HG02970 (cell line): ENCODE data around the gene DCC.

Experiments
- ATAC-seq: cut with Tn5 transposase; IDR thresholded peaks from one replicate; pipeline ENCODE4 v1.9.1; 2021; ENCODE audit warnings: mild to moderate bottlenecking, moderate library complexity, moderate number of reproducible peaks; ENCODE audit not compliant: unreplicated experiment, low FRiP score

DCC gene

DNA sequence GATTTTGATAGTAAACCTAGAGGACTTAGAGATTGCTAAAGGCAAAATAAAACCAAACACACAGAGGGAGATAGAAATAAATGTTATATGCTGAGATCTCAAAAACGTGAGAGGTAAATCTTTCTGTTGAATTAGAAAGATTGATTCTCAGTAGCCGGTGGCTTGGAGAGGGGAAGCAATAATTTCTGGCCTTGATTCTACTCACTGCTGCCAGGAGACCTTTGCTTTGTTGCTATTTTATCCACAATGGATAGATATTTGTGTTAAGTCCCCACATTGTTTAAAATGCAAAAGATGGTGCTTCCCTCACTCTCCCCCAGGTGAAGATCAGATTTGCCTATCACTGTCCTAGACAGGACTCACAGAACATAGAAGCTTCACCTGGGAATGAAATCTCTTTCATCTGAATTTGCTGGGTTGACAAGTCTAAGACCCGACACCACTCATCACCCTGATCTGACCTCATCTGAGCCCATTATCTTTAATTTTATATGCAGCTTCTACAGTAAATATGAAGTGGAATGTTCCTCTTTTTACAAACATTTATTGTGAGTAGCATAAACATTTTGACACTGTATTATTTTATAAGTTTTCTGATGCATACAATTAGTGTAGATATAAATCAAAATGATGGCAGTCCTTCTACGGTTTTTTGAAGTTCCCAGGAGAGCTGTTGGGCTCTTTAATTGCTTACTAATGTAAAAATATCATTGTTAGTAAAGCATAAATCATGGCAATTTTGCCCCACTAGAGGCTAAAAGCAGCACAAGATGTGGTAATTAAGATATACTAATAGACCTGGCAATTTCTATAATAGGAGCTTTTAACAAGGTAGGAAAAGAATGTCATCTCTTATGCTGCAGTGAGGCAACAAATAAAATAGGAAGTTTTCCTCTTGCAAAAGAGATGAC, 149.7 kb downstream of the DCC start:
- no peak for ATAC-seq

DNA sequence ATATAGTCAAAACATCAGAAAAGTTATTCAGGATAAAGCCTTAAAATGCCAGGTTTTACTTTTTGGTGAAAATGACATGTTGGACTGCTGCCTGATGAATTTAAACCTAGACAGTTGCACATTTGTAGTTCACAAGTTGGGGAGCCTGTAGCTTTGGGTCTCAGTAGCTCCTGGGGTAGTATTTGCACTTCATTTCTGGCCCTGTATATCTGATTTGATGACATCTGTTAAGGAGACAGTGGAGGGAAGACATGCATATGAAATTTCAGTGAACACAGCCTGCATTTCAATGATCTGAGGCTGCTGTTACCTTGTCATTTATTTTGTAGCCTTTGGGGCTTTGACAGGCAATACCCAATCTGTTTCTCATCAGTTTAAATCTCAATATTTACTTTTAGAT, 156.4 kb downstream of the DCC start:
- no peak for ATAC-seq

DNA sequence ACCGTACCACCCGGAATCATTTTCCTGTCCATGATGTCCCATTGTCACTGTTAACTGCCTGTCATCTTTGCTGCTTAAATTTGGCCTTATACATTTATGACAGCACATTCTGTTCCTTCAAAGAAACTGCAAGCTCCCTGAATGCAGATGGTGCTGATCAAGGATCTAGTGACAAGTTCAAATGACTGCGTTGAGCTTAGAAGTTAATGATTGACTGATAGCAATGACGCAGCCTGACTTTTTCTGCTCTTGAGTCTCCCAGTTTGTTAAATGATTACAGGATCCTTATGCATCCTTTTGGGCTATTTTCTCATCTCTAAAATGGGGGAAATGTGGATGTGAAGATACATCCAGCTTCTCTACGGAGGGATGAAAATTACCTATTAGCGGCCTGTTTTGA, 159.0 kb downstream of the DCC start:
- no peak for ATAC-seq

DNA sequence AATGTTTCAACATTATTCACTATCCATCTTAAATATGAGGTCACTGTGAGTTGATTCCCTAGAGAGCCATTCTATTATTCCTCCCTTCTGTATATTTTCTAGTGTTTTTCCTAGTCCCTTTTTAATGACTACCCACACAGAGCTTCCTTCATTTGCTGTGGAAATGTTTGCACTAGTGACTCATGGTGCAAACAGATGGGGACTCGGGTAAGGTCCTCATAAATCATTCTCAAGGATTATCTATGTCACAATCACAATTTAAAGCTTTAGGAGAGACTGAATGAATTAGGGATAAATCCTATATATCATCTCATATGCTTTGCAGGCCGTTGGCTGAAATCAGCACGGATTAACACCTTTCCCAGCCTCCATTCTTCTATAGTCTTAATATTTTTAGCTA, 159.6 kb downstream of the DCC start:
- ATAC-seq = no peak

DNA sequence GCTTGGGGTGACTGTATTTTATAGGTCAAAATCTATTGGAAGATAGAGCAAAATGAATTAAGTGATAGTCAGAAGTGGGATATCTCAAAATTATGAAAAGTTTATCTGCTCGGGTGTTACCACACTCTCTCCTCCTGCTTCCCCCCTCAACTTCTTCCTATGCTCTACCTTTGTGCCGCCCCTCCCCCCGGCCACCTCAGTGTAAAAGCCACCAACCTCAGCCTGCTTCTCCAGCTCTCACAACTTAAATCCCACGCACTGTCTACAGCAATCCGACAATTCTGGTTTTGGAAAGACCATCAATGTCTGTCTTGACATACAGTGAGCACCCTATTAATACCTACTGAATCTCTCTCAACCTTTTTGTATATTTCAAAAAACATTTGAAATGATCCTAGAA, 164.6 kb downstream of the DCC start:
- ATAC-seq = no peak

- no peak for ATAC-seq
These were observed 170.1 kb downstream of the DCC start for GRCh38 chr18:52510139-52510538.

GRCh38 chr18:52518086-52518485, 178.1 kb downstream of the DCC start:
- no peak for ATAC-seq

DNA sequence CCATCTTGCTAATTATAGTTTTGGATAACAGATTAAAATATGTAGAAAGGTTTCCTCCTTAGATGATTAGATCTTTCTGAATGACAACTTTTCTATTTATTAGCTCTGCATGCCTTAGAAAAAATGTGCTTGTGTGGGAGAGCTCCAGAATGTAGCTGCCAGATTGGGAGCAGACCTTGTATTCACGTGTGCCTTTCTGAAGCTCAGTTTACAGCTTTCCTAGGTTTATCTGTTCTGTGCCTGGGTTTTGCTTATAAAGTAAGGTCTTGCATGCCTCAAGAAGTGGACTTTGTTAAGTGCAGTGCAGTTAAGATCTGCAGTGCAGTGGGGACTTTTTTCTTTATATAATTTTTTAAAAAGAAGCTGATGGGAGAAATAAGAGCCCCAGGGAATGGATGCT, 179.0 kb downstream of the DCC start:
- ATAC-seq = no peak

DNA sequence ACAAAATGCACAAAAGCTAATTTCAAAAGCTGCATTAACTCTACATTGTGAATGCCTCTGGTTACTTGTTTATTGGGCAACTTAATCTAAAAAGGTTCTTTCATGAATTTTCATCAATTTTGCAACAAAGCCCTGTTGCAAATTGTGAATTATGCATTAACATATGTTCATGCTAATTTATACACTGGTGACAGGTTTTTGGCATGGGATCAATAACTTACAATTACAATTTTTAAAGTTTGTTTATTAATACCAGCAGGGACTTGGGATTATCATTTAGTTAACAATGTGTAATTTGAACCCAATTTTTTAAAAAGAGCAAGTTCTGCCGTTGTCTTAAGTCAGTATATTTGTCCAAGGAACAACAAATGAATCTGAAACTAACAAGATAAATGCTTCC, 183.6 kb downstream of the DCC start:
- ATAC-seq = no peak

GRCh38 chr18:52531836-52532235, 191.8 kb downstream of the DCC start:
- no peak for ATAC-seq

DNA sequence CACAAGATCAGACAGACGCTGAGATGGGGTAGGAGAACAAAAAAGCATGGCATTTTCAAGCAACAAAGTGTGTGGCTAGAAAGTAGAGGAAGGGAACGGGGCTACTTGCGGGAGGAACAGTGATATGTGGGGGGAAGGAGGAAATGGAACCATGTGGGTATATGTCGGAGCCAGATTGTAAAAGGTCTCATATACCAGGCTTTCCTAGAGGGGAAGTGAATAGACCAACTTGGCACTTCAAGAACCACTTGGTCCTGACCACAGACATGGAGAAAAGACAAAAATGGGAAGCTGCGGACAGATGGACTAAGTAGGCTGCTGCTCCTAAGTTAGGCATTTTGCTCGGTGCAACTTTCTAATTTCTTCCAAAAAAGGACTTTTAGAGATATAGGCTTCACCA, 196.0 kb downstream of the DCC start:
- no peak for ATAC-seq

- ATAC-seq = no peak
These were observed 197.3 kb downstream of the DCC start for GRCh38 chr18:52537261-52537660.

DNA sequence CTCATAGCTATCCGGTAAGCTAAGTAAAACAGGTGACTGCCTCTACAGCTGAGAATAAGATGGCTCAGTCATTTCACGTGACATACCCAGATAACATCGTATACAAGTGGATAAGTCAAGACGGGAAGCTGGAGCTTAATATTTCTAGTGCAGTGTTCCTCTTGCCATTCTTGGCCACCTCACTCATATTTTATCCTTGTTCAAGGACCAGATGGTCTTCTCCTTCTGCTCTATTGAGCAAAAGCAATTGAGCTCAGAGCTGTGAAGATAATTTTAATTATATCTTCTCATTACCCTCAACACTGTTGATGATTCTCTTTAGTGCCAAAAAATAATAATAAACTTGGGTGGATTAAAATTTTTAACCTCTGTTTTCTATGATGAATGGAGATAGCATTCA, 201.1 kb downstream of the DCC start:
- no peak for ATAC-seq

DNA sequence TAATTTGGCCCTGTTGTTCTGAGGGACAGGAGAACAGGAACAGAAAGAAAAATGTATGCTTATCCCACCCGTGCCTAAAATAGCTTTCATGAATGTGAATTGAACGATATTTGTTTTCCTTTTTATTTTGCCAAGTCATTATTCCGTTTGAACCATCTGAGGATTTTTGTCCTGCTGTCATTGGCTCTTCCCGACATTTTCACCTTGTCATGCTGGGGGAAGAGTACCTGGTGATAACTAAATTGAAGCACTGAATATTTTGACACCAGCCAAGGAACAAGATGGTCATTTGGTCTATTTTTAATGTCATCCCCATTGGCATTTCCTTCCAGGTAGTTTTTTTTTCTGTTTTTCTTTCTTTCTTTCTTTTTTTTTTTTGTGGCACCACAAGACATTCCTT, 204.1 kb downstream of the DCC start:
- no peak for ATAC-seq

DNA sequence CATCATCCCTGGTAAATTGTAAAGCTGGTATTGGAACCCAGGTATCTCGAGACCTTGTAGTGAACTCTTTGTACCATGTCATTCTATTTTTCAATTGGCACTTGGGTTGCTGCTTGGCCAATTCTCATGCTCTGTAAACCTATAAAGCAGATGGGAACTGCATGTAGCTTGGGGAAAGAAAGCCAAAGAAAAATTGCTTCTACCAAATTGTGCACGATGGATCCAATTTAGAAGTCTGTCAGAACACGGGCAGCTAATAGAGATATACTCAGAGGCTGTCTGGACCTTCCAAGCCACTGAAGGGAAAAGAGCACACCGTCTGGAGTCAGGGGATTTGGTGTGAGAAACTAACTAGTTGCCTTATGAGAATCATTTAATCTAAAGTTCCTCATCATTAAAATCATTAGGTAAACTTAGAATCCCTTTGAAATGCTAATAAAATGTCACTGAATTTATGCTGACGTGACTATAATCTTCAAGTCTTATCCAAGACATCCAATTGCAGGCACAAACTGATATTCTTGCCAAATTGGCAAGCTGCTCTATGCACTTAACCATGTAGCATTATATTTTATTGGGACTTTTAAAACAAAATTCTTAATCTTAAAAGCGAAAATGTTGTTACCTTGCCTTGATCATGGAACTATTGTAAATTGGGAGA, 206.8 kb downstream of the DCC start:
- no peak for ATAC-seq

DNA sequence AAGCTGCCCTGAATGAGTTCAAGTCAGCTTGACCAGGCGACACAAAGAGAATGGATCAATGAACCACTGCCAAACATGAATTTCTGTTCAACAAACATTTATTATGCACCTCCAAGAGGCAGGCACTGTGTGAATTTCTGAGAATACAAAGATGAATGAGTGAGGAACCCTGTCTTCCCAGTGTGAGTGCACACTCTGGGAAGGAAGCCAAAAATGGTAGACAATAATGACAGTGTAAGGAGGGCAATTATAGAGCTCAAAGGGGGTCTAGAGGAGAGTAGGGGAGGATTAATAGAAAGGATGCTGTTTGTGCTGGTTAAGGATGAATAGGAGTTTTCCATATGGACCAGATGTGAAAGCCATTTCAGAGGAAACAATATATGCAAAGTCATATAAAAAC, 213.4 kb downstream of the DCC start:
- ATAC-seq = no peak

- ATAC-seq = no peak
These were observed 214.2 kb downstream of the DCC start for GRCh38 chr18:52554180-52554579.

GRCh38 chr18:52567360-52567759, 227.4 kb downstream of the DCC start:
- ATAC-seq = no peak

- ATAC-seq = no peak
These were observed 229.5 kb downstream of the DCC start for GRCh38 chr18:52569492-52569891.

- no peak for ATAC-seq
These were observed 231.0 kb downstream of the DCC start for GRCh38 chr18:52570975-52571374.

DNA sequence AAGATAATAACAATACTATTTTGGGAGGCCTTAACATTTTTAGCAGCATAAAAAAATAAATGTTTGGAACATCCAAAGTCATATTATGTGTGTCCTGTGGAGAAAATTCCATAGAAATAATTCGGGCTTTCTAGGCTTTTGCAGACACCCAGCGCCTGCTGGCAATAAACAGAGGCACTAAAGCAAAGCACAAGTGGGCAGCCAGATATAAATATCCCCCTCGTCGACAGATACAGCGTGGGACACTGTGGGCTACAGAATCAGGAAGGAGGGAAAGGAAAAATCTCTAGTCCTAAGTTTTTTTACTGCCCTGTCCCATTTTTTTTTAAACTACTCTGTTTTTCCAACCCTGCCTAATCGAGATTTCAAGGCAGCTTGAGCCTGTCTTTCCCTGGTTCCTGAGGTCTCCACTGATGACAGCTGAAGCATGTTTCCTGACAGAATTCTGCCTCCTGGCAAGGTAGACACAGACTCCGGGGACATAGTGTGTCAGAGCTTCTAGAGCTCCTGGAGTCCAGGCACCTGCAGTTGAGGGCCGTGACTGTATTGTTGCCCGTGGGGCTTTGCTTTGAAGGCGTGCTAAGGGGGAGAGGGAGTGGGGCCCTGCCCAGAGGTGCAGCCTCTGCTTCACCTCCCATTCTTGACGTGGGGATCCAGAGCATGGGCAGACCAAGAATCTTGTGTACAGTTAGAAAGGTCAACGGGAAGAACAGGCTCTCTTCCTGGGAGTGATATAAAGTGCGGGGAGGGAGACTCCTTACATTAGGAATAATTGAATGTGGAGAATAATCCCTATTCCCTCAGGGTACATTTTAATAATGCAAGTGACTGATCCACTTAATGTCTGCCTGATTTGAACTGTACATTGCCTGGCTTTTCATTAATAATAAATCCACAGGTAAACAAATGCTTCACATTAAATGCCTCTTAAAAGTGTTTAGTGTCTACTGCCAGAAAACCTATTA, 232.3 kb downstream of the DCC start:
- no peak for ATAC-seq
